Esophagus squamous epithelium (tissue), 5 donors: ENCODE measurements around the gene TFEB. TPM values are rescaled to one million over a fixed set of nuclear protein-coding genes. Genes with fewer than 3 reads are reported as not detected.

Experiments
- DNase-seq: peaks from one replicate; lab custom pipeline; 2025; lab: John Stamatoyannopoulos, UW
- H3K27ac ChIP-seq, 4 donors: fragments of 200-600 bp; sonication (generic); one replicate each; pipeline ENCODE4 v1.5.1; 2016 to 2019; ENCODE audit warnings: mild to moderate bottlenecking in 1 of 4
- H3K27me3 ChIP-seq, 4 donors: fragments of 200-600 bp; sonication (generic); 1 replicate in 3 of 4; 2 replicates in 1 of 4; pipeline versions ENCODE4 v1.5.1 to v1.6.0; 2017 to 2021; ENCODE audit warnings: antibody characterized with exemption in 1 of 4
- H3K36me3 ChIP-seq, 3 donors: fragments of 200-600 bp; sonication (generic); one replicate each; pipeline ENCODE4 v1.5.1; 2016 to 2019
- H3K4me1 ChIP-seq, 3 donors: fragments of 200-600 bp; sonication (generic); one replicate each; pipeline ENCODE4 v1.5.1; 2017 to 2019
- H3K4me3 ChIP-seq, 4 donors: fragments of 200-600 bp; sonication (generic); 1 replicate in 3 of 4; 2 replicates in 1 of 4; pipeline ENCODE4 v1.5.1; 2016 to 2019; ENCODE audit warnings: mild to moderate bottlenecking in 2 of 4, moderate library complexity in 1 of 4
- H3K9me3 ChIP-seq, 3 donors: fragments of 200-600 bp; sonication (generic); one replicate each; pipeline ENCODE4 v1.5.1; 2016 to 2019
- POLR2A ChIP-seq, 4 donors: fragments of 450-650 bp; IDR thresholded peaks; one replicate each; pipeline ENCODE4 v1.6.1; 2017; ENCODE audit warnings: antibody characterized with exemption in 4 of 4, mild to moderate bottlenecking in 4 of 4, moderate library complexity in 3 of 4
- WGBS, 2 donors: methylation state at CpG; one replicate each; pipeline ENCODE4 v1.1.5; 2018; 5-methylcytosine and 5-hydroxymethylcytosine counted together
- intact Hi-C: fragments of 100-400 bp; cut with DNase I; formaldehyde crosslinking; loops from one replicate; pipeline ENCODE4 v1.15.0; 2022
- total RNA-seq, 4 donors: library from RNA; depleted of rRNA; stranded (reverse); fragments of >200 nt; gene quantifications; one replicate each; pipeline ENCODE4 v1.1.0, GENCODE V29; 2016
- TF ChIP-seq, protein P1 (sequence below), 6 experiments: fragments of 450-650 bp in 4 of 6; fragments of 200-600 bp in 2 of 6; sonication (generic) in 2 of 6; IDR thresholded peaks; one replicate each; pipeline ENCODE4 v1.5.1; 2016 to 2019; ENCODE audit warnings: antibody characterized with exemption in 6 of 6, mild to moderate bottlenecking in 4 of 6, moderate library complexity in 4 of 6
- donor health status: DM: yes; HTN: yes; CAD: no.

The TFEB gene
- total RNA-seq, 4 donors from 2014 or later: 7.0 to 17.5 (median 13.4) TPM

DNA sequence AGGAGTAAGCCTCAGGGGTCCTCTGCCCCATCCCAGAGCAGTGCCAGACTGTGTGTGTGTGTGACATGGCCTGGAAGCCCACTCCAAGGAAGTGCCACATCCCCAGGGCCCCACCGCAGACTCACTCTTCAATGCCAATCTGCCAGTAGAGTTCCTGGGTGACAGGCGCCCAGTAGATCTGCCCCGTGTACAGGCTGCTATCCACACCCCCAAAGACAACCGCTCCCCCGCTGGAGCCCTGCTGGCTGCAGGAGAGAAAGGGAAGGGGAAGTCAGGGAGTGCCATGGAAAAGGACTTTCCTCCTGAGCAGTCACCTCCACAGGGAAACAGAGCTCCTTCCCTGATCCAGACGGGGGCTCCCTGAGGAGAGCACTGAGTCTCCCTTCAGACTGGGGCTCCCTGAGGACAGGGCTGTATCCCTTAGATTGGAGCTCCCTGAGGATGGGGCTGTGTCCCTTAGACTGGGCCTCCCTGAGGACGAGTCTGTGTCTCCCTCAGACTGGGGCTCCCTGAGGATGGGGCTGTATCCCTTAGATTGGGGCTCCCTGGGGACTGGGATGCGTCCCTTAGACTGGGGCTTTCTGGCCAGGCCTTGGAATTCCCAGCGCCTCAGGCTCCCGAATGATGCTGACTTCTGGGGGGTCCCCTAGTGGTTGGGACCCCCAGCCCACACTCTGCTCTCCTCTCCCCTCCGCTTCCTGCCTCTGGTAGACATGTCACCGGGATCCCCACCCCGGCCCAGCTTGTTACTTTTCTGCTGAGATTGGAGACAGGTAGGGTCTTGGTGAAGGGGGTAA lies 5.2 kb upstream of the TFEB start:
- intact Hi-C loops: no loop called here

GRCh38 chr6:41739041-41739440 lies 3.6 kb upstream of the TFEB start:
- Histone ChIP-seq H3K9me3 (no peaks in the 10 kb centered on the region), H3K27ac (no peak overlapping the region), H3K27me3 (no peaks in the 10 kb centered on the region), H3K4me1 (peaks cover 3 to 15% (median 8%) of the 10 kb centered on the region in 3 donors), H3K36me3 (no peaks in the 10 kb centered on the region), H3K4me3 (no peak overlapping the region)
- no peak for DNase-seq
- TF ChIP-seq, protein P1, sequence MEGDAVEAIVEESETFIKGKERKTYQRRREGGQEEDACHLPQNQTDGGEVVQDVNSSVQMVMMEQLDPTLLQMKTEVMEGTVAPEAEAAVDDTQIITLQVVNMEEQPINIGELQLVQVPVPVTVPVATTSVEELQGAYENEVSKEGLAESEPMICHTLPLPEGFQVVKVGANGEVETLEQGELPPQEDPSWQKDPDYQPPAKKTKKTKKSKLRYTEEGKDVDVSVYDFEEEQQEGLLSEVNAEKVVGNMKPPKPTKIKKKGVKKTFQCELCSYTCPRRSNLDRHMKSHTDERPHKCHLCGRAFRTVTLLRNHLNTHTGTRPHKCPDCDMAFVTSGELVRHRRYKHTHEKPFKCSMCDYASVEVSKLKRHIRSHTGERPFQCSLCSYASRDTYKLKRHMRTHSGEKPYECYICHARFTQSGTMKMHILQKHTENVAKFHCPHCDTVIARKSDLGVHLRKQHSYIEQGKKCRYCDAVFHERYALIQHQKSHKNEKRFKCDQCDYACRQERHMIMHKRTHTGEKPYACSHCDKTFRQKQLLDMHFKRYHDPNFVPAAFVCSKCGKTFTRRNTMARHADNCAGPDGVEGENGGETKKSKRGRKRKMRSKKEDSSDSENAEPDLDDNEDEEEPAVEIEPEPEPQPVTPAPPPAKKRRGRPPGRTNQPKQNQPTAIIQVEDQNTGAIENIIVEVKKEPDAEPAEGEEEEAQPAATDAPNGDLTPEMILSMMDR (IDR thresholded peaks at IDR 0.05): no peak
- TF ChIP-seq POLR2A (IDR thresholded peaks at IDR 0.05): no peak
- 80 to 83% methylated on average over 4 of the region's 4 CpGs for WGBS, 2 donors
- intact Hi-C loops: no loop called here

More for the DNA sequence above, 5.2 kb upstream of the TFEB start:
- H3K4me1 ChIP-seq: peaks cover 3 to 6% (median 6%) of the 10 kb centered on the region in 3 donors
- H3K27me3 ChIP-seq: no peaks in the 10 kb centered on the region
- H3K4me3 ChIP-seq: no peak overlapping the region
- WGBS, 2 donors: 40 to 52% methylated on average over 1 to 2 of the region's 13 CpGs
- TF ChIP-seq, protein P1 (IDR thresholded peaks at IDR 0.05): no peak
- no peak for TF ChIP-seq POLR2A (IDR thresholded peaks at IDR 0.05)
- H3K27ac ChIP-seq: no peak overlapping the region
- no peaks in the 10 kb centered on the region for H3K36me3 ChIP-seq
- no peaks in the 10 kb centered on the region for H3K9me3 ChIP-seq
- no peak for DNase-seq

DNA sequence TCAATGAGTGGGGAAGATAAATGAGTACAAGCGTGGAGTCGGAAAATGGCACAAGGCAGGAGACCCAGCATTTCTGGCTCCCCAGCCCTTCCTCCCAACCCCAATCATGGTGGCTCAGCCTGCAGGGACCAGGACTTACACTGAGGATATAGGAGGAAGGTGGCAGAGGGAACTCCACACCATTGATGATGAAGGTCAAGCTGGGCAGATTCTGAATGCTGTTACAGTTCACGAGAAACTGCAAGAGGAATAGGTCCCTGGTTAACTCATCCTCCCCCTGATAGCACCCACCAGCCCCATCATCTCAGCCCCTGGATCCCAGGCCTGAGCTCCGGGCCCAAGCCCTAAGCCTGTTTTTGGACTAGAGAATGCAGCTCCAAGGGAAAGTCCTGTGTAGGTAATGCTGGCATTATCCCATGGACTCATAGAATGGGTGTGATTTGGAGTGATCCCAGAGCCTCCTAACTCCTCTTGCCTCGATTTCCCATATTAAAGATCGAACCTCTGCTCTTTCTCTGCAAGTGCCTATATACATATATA lies 2.3 kb upstream of the TFEB start:
- no peak overlapping the region for H3K27ac ChIP-seq
- H3K4me3 ChIP-seq: no peak overlapping the region
- H3K9me3 ChIP-seq: no peaks in the 10 kb centered on the region
- WGBS, 2 donors: 87 to 96% methylated on average over 5 to 6 of the region's 6 CpGs
- TF ChIP-seq, protein P1 (IDR thresholded peaks at IDR 0.05): no peak
- TF ChIP-seq POLR2A (IDR thresholded peaks at IDR 0.05): no peak
- H3K27me3 ChIP-seq: no peaks in the 10 kb centered on the region
- DNase-seq: no peak
- intact Hi-C loops: no loop called here
- no peaks in the 10 kb centered on the region for H3K36me3 ChIP-seq
- H3K4me1 ChIP-seq: peaks cover 14 to 29% (median 22%) of the 10 kb centered on the region in 3 donors

- Histone ChIP-seq H3K4me3 (no peak overlapping the region), H3K9me3 (no peaks in the 10 kb centered on the region), H3K27me3 (no peaks in the 10 kb centered on the region), H3K4me1 (peaks cover 19 to 36% (median 22%) of the 10 kb centered on the region in 3 donors), H3K36me3 (no peaks in the 10 kb centered on the region), H3K27ac (no peak overlapping the region)
- 86 to 89% methylated on average over 12 to 13 of the region's 13 CpGs for whole genome bisulfite sequencing, 2 donors
- no peak for DNase-seq
- intact Hi-C loops: no loop called here
- TF ChIP-seq, protein P1 (IDR thresholded peaks at IDR 0.05): no peak
- no peak for TF ChIP-seq POLR2A (IDR thresholded peaks at IDR 0.05)
Observed at GRCh38 chr6:41736800-41737555, 1.6 kb upstream of the TFEB start.
